ENCODE results near the gene LXN. TPM values are rescaled to one million over a fixed set of nuclear protein-coding genes. Genes with fewer than 3 reads are reported as not detected.
"Not testable (repeated sequence)": the region's sequence is repeated elsewhere in the genome, so short reads cannot be mapped to it uniquely, and the experiment has no call there.

The LXN gene
- total RNA-seq, 4 donors from 2014 or later, result 18.2 to 33.6 (median 26.0) TPM

DNA sequence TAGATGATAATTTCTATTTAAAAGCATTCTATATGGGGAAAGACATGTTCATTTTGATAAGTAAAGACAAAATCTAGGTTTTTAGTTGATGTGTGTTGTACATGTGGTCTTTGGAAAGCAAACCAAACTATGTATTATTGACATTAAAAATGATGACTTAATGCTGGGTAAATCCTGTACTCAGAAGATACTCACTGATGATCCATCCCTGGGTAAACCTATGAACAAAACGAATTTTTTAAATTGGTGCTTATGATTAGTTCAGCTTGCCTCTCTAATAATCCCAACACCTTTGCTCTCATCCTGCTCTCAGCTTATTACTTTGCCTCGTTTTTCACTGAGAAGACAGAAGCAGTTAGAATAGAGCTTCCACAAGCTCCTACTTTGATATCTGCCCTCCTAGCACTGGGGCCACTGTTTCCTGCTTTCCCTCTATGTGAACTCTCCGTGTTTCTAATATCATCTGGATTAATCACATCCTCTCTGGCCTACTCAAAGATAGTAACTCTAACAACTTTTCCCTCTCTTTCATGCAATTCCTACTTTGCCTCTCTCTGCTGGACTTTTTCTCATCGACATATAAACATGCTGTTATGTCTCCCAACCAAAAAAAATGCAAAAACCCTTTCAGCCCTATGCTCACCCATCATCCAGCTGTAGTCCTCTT lies 30.5 kb upstream of the LXN start:
- H3K9me3 ChIP-seq, result no peaks in the 10 kb centered on the region
- no peak overlapping the region for H3K27ac ChIP-seq
- no peak for DNase-seq
- no peaks in the 10 kb centered on the region for H3K27me3 ChIP-seq
- TF ChIP-seq, protein P1, sequence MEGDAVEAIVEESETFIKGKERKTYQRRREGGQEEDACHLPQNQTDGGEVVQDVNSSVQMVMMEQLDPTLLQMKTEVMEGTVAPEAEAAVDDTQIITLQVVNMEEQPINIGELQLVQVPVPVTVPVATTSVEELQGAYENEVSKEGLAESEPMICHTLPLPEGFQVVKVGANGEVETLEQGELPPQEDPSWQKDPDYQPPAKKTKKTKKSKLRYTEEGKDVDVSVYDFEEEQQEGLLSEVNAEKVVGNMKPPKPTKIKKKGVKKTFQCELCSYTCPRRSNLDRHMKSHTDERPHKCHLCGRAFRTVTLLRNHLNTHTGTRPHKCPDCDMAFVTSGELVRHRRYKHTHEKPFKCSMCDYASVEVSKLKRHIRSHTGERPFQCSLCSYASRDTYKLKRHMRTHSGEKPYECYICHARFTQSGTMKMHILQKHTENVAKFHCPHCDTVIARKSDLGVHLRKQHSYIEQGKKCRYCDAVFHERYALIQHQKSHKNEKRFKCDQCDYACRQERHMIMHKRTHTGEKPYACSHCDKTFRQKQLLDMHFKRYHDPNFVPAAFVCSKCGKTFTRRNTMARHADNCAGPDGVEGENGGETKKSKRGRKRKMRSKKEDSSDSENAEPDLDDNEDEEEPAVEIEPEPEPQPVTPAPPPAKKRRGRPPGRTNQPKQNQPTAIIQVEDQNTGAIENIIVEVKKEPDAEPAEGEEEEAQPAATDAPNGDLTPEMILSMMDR (IDR thresholded peaks at IDR 0.05), result no peak
- no peak for TF ChIP-seq POLR2A (IDR thresholded peaks at IDR 0.05)
- no peak overlapping the region for H3K4me3 ChIP-seq
- no peaks in the 10 kb centered on the region for H3K4me1 ChIP-seq
- no peaks in the 10 kb centered on the region for H3K36me3 ChIP-seq

GRCh38 chr3:158701420-158702065 lies 29.1 kb upstream of the LXN start:
- no peak for DNase-seq
- no peaks in the 10 kb centered on the region for H3K36me3 ChIP-seq

GRCh38 chr3:158700559-158700958 lies 28.1 kb upstream of the LXN start:
- H3K4me1 ChIP-seq, result no peaks in the 10 kb centered on the region
- TF ChIP-seq, protein P1 (IDR thresholded peaks at IDR 0.05), result no peak
- no peak for TF ChIP-seq POLR2A (IDR thresholded peaks at IDR 0.05)
- DNase-seq, result no peak
- H3K36me3 ChIP-seq, result no peaks in the 10 kb centered on the region
- H3K27me3 ChIP-seq, result no peaks in the 10 kb centered on the region
- no peak overlapping the region for H3K27ac ChIP-seq
- H3K9me3 ChIP-seq, result no peaks in the 10 kb centered on the region
- H3K4me3 ChIP-seq, result no peak overlapping the region

More at GRCh38 chr3:158701420-158702065, 29.1 kb upstream of the LXN start:
- H3K4me3 ChIP-seq, result no peak overlapping the region
- H3K4me1 ChIP-seq, result no peaks in the 10 kb centered on the region
- no peak overlapping the region for H3K27ac ChIP-seq
- H3K9me3 ChIP-seq, result no peaks in the 10 kb centered on the region
- no peaks in the 10 kb centered on the region for H3K27me3 ChIP-seq
- TF ChIP-seq, protein P1 (IDR thresholded peaks at IDR 0.05), result no peak
- no peak for TF ChIP-seq POLR2A (IDR thresholded peaks at IDR 0.05)

DNA sequence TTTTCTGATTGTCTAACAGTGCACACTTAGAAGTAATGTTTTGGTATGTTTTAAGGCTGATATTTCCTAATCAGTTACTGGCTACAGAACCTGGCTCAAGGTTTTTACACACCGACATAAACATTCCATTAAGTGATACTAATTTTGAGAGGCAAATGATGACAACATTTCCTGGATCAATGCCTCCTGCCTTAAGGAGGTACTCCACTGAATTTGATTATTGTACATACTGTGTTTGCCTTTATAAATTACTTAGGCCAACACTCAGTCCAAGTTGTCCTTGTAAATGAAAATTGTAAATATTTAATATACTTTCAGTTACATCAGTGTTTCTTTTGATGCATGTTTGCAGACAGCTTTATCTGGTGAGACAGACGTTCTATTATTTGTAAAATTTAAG lies 24.2 kb upstream of the LXN start:
- Histone ChIP-seq H3K36me3 (peaks cover 0 to 14% (median 0%) of the 10 kb centered on the region in 3 donors), H3K4me3 (no peak overlapping the region), H3K9me3 (no peaks in the 10 kb centered on the region), H3K27ac (no peak overlapping the region), H3K27me3 (no peaks in the 10 kb centered on the region), H3K4me1 (no peaks in the 10 kb centered on the region)
- TF ChIP-seq, protein P1 (IDR thresholded peaks at IDR 0.05), result no peak
- no peak for TF ChIP-seq POLR2A (IDR thresholded peaks at IDR 0.05)
- no peak for DNase-seq

GRCh38 chr3:158693866-158694456 lies 21.5 kb upstream of the LXN start:
- H3K36me3 ChIP-seq, result peaks cover 0 to 28% (median 0%) of the 10 kb centered on the region in 3 donors
- H3K27ac ChIP-seq, H3K27me3 ChIP-seq, H3K4me1 ChIP-seq, DNase-seq, H3K4me3 ChIP-seq, H3K9me3 ChIP-seq: not testable (repeated sequence)

GRCh38 chr3:158685159-158685558 lies 12.7 kb upstream of the LXN start:
- no peak overlapping the region for H3K27ac ChIP-seq
- H3K4me1 ChIP-seq, result no peaks in the 10 kb centered on the region
- no peak for TF ChIP-seq POLR2A (IDR thresholded peaks at IDR 0.05)
- TF ChIP-seq, protein P1 (IDR thresholded peaks at IDR 0.05), result no peak
- no peaks in the 10 kb centered on the region for H3K9me3 ChIP-seq
- no peaks in the 10 kb centered on the region for H3K27me3 ChIP-seq
- DNase-seq, result no peak
- no peaks in the 10 kb centered on the region for H3K36me3 ChIP-seq
- no peak overlapping the region for H3K4me3 ChIP-seq
